ENCODE data around the gene AASDH.
A peak's percentile ranks its signal among the peaks of the same experiment; 100 is the strongest.

AASDH gene

GRCh38 chr4:56302760-56303159 is 84.5 kb downstream of the AASDH start:
- H3K9me3 ChIP-seq = no peaks in the 10 kb centered on the region
- no peak for TF ChIP-seq CTCF (IDR thresholded peaks at IDR 0.05)
- H3K27ac ChIP-seq = no peak overlapping the region
- H3K36me3 ChIP-seq = no peaks in the 10 kb centered on the region
- peaks cover 0 to 24% (median 7%) of the 10 kb centered on the region in 4 donors for H3K4me1 ChIP-seq
- H3K27me3 ChIP-seq = no peaks in the 10 kb centered on the region
- no peak overlapping the region for H3K4me3 ChIP-seq
- no peak for DNase-seq
- intact Hi-C loops (cut with DNase I; ENCODE audit: low total_unique reads) = no loop called here

GRCh38 chr4:56301997-56302496 is 85.2 kb downstream of the AASDH start:
- H3K27ac ChIP-seq = no peak overlapping the region
- no peaks in the 10 kb centered on the region for H3K9me3 ChIP-seq
- H3K4me1 ChIP-seq = peaks cover 0 to 24% (median 7%) of the 10 kb centered on the region in 4 donors
- no peak overlapping the region for H3K4me3 ChIP-seq
- intact Hi-C loops (cut with DNase I; ENCODE audit: low total_unique reads) = no loop called here
- no peaks in the 10 kb centered on the region for H3K27me3 ChIP-seq
- no peak for TF ChIP-seq CTCF (IDR thresholded peaks at IDR 0.05)
- no peak for DNase-seq
- no peaks in the 10 kb centered on the region for H3K36me3 ChIP-seq

GRCh38 chr4:56301181-56301996 is 85.9 kb downstream of the AASDH start:
- TF ChIP-seq CTCF (IDR thresholded peaks at IDR 0.05) = peak; percentile 52 to 65
- Histone ChIP-seq H3K27ac (no peak overlapping the region), H3K27me3 (no peaks in the 10 kb centered on the region), H3K4me1 (peaks cover 0 to 24% (median 7%) of the 10 kb centered on the region in 4 donors), H3K4me3 (no peak overlapping the region), H3K36me3 (no peaks in the 10 kb centered on the region), H3K9me3 (no peaks in the 10 kb centered on the region)
- intact Hi-C loops (cut with DNase I; ENCODE audit: low total_unique reads) = no loop called here
- DNase-seq = peak; percentile 42 to 76

- H3K27me3 ChIP-seq = no peaks in the 10 kb centered on the region
Measured at GRCh38 chr4:56298236-56298635, 89.1 kb downstream of the AASDH start.

GRCh38 chr4:56297776-56298175 is 89.5 kb downstream of the AASDH start:
- Histone ChIP-seq H3K27me3 (no peaks in the 10 kb centered on the region), H3K4me1 (peaks cover 0 to 9% (median 4%) of the 10 kb centered on the region in 4 donors), H3K9me3 (no peaks in the 10 kb centered on the region), H3K27ac (no peak overlapping the region), H3K4me3 (no peak overlapping the region), H3K36me3 (no peaks in the 10 kb centered on the region)
- no peak for TF ChIP-seq CTCF (IDR thresholded peaks at IDR 0.05)
- no peak for DNase-seq
- intact Hi-C loops (cut with DNase I; ENCODE audit: low total_unique reads) = no loop called here

More at GRCh38 chr4:56298236-56298635, 89.1 kb downstream of the AASDH start:
- Histone ChIP-seq H3K9me3 (no peaks in the 10 kb centered on the region), H3K4me3 (no peak overlapping the region), H3K36me3 (no peaks in the 10 kb centered on the region), H3K4me1 (peaks cover 0 to 9% (median 4%) of the 10 kb centered on the region in 4 donors), H3K27ac (no peak overlapping the region)
- intact Hi-C loops (cut with DNase I; ENCODE audit: low total_unique reads) = no loop called here
- DNase-seq = no peak
- TF ChIP-seq CTCF (IDR thresholded peaks at IDR 0.05) = no peak
